ENCODE data around the gene PPP1R37. TPM values are rescaled to one million over a fixed set of nuclear protein-coding genes. Genes with fewer than 3 reads are reported as not detected.
A peak's percentile ranks its signal among the peaks of the same experiment; 100 is the strongest.

PPP1R37 gene
- total and polyA plus RNA-seq, 2 of the 13 experiments (the other 11 are each of a cell fraction or from before 2014, with no cell fraction given) = 9.0 to 14.3 TPM

DNA sequence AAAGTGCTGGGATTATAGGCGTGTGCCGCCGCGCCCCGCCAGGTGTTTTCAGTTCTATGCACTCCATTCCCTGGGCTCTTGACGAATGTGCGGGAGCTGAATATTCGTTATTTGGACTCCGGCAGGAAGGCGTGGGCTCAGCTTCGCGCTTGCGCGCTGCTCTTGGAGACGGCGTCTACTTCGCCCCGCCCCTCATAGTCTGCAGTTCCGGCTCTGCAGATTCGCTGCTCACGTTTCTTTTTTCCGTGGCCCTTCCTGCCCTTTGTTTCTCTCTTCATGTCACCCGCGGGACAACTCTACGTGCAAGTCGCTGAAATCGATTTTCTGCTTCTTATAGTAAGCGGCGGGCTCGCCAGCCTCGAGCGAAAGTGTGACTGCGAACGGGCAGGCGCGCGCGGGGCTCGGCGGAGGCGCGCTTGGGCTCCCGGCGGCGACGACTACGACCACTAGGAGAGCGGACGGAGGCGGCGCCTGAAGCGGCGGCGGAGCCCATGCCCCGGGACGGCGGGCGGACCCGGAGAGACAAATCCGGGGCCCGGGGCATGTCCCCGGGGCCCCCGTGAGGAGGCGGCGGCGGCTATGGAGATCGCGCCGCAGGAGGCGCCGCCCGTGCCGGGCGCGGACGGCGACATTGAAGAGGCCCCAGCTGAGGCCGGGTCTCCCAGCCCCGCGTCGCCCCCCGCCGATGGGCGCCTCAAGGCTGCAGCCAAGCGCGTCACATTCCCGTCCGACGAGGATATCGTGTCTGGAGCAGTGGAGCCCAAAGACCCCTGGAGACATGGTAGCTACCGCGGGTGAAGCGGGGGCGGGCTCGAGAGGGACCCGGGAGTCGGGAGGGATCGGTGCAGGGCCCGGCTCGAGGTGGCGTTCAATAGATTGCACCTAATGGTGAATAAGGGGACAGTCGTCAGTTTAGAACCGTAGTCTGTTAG, at the start of gene PPP1R37 (continued):
- TF ChIP-seq ZNF224 (CRISPR knock-in tag; IDR thresholded peaks at IDR 0.05) = peak; percentile 91
- 0 out of 2 replicates have a peak, but pooled peaks have one; percentile 16 for TF ChIP-seq ONECUT2 (CRISPR knock-in tag; IDR thresholded peaks at IDR 0.05)
- TF ChIP-seq SP5 (CRISPR knock-in tag; IDR thresholded peaks at IDR 0.05; ENCODE audit: borderline replicate concordance, low read depth) = peak; percentile 71; the same call in 1 of the 2 replicates
- TF ChIP-seq NFYC (CRISPR knock-in tag; IDR thresholded peaks at IDR 0.05) = no peak
- peak; percentile 72; the same call in 1 of the 2 replicates for TF ChIP-seq ZBTB42 (CRISPR knock-in tag; IDR thresholded peaks at IDR 0.05)

DNA sequence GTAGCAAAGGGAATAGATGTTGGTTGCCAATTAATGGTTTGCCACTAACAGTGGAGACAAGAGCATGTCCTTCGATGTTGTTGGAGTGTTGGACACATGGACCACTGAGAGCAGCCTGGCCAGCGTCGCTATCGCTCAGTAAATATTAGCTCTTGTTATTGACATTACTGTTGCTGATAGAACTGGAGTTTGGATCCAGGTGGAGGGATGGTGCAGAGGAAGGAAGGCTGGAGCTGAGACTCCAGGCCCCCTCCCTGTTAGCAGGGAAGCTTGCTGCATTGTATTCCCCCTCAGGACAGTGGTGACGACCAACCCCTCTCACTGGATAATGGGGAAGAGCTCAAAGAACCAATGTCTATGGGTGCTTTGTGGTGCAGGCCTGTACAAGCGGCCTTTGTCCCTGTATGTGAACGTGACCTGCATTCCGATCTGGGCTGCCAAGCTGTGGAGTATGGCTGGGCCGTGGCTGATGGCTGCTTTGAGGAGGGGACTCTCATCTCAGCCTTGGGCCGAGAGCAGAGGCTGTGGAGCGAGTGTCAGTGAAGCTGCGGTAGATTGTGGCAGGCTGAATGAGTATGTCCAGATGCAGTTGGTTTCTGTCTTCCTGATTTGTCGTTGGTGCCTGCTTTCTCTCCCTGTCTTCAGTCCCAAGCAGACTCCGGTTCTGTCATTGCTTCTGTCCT, 47.2 kb upstream of the PPP1R37 start:
- CTCF ChIA-PET (ENCODE audit: low intra/inter-chr PET ratio, low total read pairs) = no interaction called here
- ATAC-seq (peak; percentile 95), DNase-seq (ENCODE audit: low spot score) (peak; percentile 95), FAIRE-seq (peak; percentile 99)
- WGBS (ENCODE audit: low lambda C conversion rate) = 0% methylated on average over 12 of the region's 14 CpGs
- Histone ChIP-seq H3K79me2 (ENCODE audit: insufficient read depth, low read length) (peaks cover 51% of the 10 kb centered on the region), H4K20me1 (ENCODE audit: insufficient read depth, low read length) (peaks cover 18% of the 10 kb centered on the region; the same call in 1 of the 2 replicates), H2AFZ (ENCODE audit: low read length) (no peak overlapping the region), H3K4me2 (ENCODE audit: low read depth, low read length) (peak overlapping the region; percentile 83), H3K36me3 (replicated peaks in 1 of 2; ENCODE audit: control insufficient read depth in 1 of 2, insufficient read depth in 2 of 2, low read length in 2 of 2) (peaks cover 9 to 36% of the 10 kb centered on the region in 2 experiments), H3K27me3 (ENCODE audit: control insufficient read depth in 1 of 2, insufficient read depth in 2 of 2, low read length in 2 of 2) (no peaks in the 10 kb centered on the region), H3K9ac (ENCODE audit: insufficient read depth, low read depth, low read length) (peak overlapping the region; percentile 61), H3K4me1 (ENCODE audit: insufficient read depth, low read length) (peaks cover 74% of the 10 kb centered on the region), H3K9me3 (ENCODE audit: low read length) (no peaks in the 10 kb centered on the region), H3K4me3 (replicated peaks in 1 of 3; ENCODE audit: insufficient read depth in 1 of 3, low read depth in 2 of 3, low read length in 3 of 3) (peak overlapping the region; percentile 24 to 64 (median 35)), H3K27ac (ENCODE audit: extremely low read length, insufficient read depth, low read length) (peak overlapping the region; percentile 83)
- intact Hi-C loops (cut with micrococcal nuclease; ENCODE audit: unreplicated experiment) (no loop called here), in situ Hi-C loops (cut with HindIII; ENCODE audit: extremely low pct_ligation_motif_present, low pct_unique_long_range_greater_than_20kb) (no loop called here)
- BruUV-seq (replicated peaks) = no TSS peak
- POLR2A ChIA-PET = interaction anchor here (0.6 to 2.8 kb wide), 12 partner anchors 9 to 156 kb away, joined by 3 to 14 read pairs (median 4); partner anchors contain the start of genes BLOC1S3, CLPTM1, TOMM40 and TRAPPC6A
- TF ChIP-seq, protein P1, sequence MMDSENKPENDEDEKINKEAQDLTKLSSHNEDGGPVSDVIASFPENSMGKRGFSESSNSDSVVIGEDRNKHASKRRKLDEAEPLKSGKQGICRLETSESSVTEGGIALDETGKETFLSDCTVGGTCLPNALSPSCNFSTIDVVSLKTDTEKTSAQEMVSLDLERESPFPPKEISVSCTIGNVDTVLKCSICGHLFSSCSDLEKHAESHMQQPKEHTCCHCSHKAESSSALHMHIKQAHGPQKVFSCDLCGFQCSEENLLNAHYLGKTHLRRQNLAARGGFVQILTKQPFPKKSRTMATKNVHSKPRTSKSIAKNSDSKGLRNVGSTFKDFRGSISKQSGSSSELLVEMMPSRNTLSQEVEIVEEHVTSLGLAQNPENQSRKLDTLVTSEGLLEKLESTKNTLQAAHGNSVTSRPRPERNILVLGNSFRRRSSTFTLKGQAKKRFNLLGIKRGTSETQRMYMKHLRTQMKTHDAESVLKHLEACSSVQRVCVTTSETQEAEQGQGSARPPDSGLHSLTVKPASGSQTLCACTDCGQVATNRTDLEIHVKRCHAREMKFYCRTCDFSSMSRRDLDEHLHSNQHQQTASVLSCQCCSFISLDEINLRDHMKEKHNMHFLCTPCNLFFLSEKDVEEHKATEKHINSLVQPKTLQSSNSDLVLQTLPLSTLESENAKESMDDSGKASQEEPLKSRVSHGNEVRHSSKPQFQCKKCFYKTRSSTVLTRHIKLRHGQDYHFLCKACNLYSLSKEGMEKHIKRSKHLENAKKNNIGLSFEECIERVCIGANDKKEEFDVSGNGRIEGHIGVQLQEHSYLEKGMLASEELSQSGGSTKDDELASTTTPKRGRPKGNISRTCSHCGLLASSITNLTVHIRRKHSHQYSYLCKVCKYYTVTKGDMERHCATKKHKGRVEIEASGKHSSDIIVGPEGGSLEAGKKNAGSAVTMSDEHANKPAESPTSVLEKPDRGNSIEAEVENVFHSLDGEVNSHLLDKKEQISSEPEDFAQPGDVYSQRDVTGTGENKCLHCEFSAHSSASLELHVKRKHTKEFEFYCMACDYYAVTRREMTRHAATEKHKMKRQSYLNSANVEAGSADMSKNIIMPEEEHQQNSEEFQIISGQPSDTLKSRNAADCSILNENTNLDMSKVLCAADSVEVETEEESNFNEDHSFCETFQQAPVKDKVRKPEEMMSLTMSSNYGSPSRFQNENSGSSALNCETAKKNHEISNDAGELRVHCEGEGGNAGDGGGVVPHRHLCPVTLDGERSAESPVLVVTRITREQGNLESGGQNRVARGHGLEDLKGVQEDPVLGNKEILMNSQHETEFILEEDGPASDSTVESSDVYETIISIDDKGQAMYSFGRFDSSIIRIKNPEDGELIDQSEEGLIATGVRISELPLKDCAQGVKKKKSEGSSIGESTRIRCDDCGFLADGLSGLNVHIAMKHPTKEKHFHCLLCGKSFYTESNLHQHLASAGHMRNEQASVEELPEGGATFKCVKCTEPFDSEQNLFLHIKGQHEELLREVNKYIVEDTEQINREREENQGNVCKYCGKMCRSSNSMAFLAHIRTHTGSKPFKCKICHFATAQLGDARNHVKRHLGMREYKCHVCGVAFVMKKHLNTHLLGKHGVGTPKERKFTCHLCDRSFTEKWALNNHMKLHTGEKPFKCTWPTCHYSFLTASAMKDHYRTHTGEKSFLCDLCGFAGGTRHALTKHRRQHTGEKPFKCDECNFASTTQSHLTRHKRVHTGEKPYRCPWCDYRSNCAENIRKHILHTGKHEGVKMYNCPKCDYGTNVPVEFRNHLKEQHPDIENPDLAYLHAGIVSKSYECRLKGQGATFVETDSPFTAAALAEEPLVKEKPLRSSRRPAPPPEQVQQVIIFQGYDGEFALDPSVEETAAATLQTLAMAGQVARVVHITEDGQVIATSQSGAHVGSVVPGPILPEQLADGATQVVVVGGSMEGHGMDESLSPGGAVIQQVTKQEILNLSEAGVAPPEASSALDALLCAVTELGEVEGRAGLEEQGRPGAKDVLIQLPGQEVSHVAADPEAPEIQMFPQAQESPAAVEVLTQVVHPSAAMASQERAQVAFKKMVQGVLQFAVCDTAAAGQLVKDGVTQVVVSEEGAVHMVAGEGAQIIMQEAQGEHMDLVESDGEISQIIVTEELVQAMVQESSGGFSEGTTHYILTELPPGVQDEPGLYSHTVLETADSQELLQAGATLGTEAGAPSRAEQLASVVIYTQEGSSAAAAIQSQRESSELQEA (CRISPR knock-in tag; IDR thresholded peaks at IDR 0.05; ENCODE audit: not compliant biosample characterization) = no peak
- TF ChIP-seq ZNF749 (CRISPR knock-in tag; IDR thresholded peaks at IDR 0.05; ENCODE audit: borderline replicate concordance) (no peak), ZNF382 (CRISPR knock-in tag; IDR thresholded peaks at IDR 0.05; ENCODE audit: borderline replicate concordance) (no peak), PCBP1 (IDR thresholded peaks at IDR 0.05; ENCODE audit: borderline replicate concordance, low read depth, low read length) (no peak), RXRB (CRISPR knock-in tag; IDR thresholded peaks at IDR 0.05; ENCODE audit: borderline replicate concordance) (peak; percentile 82), ZSCAN31 (CRISPR knock-in tag; IDR thresholded peaks at IDR 0.05; ENCODE audit: low read depth) (peak; percentile 35; the same call in 1 of the 2 replicates), ZFP82 (CRISPR knock-in tag; IDR thresholded peaks at IDR 0.05; ENCODE audit: borderline replicate concordance) (no peak), KDM6A (CRISPR knock-in tag; IDR thresholded peaks at IDR 0.05; ENCODE audit: low read depth) (peak; percentile 86)

All from HepG2 (cell line).